GM23248 (cell line): ENCODE data around the gene CNOT1. TPM values are rescaled to one million over a fixed set of nuclear protein-coding genes. Genes with fewer than 3 reads are reported as not detected.
"Not testable (repeated sequence)": the region's sequence is repeated elsewhere in the genome, so short reads cannot be mapped to it uniquely, and the experiment has no call there.

Experiments
- DNase-seq: peaks from one replicate; pipeline ENCODE4 v3.0.0-alpha.2; 2015
- H2AFZ ChIP-seq: fragments of 200-600 bp; sonication (generic); 2 replicates; pipeline ENCODE4 v1.6.1; 2016; ENCODE audit warnings: antibody characterized with exemption
- H3F3A ChIP-seq: fragments of 200-600 bp; sonication (generic); 2 replicates; pipeline ENCODE4 v1.6.1; 2016; ENCODE audit warnings: mild to moderate bottlenecking, antibody characterized with exemption, mixed run types; ENCODE audit not compliant: insufficient read depth
- H3K27ac ChIP-seq: fragments of 200-600 bp; sonication (generic); 2 replicates; pipeline ENCODE4 v1.5.1; 2016; ENCODE audit warnings: mild to moderate bottlenecking
- H3K27me3 ChIP-seq: fragments of 200-600 bp; sonication (generic); replicated peaks from 2 replicates; pipeline ENCODE4 v1.6.1; 2016; ENCODE audit warnings: mild to moderate bottlenecking; ENCODE audit not compliant: insufficient read depth
- H3K36me3 ChIP-seq: fragments of 200-600 bp; sonication (generic); 2 replicates; pipeline ENCODE4 v1.6.1; 2016; ENCODE audit warnings: low read depth, mild to moderate bottlenecking
- H3K4me1 ChIP-seq: fragments of 200-600 bp; sonication (generic); 2 replicates; pipeline ENCODE4 v1.6.1; 2016; ENCODE audit warnings: mild to moderate bottlenecking; ENCODE audit not compliant: insufficient read depth
- H3K4me2 ChIP-seq: fragments of 200-600 bp; sonication (generic); one replicate; pipeline ENCODE4 v1.6.1; 2016; ENCODE audit warnings: mild to moderate bottlenecking; ENCODE audit not compliant: unreplicated experiment
- H3K4me3 ChIP-seq: fragments of 200-600 bp; sonication (generic); 2 replicates; pipeline ENCODE4 v1.5.1; 2016; ENCODE audit warnings: mild to moderate bottlenecking
- H3K79me2 ChIP-seq: fragments of 200-600 bp; sonication (generic); 2 replicates; pipeline ENCODE4 v1.6.1; 2016; ENCODE audit warnings: mild to moderate bottlenecking; ENCODE audit not compliant: insufficient read depth
- H3K9ac ChIP-seq: fragments of 200-600 bp; sonication (generic); 2 replicates; pipeline ENCODE4 v1.6.1; 2016; ENCODE audit warnings: mild to moderate bottlenecking
- H3K9me2 ChIP-seq: fragments of 200-600 bp; sonication (generic); 2 replicates; pipeline ENCODE4 v1.6.1; 2016; ENCODE audit warnings: mixed run types, mild to moderate bottlenecking, moderate library complexity; ENCODE audit not compliant: insufficient read depth
- H3K9me3 ChIP-seq: fragments of 200-600 bp; sonication (generic); one replicate; pipeline ENCODE4 v1.6.1; 2017; ENCODE audit warnings: low read depth
- H4K20me1 ChIP-seq: fragments of 200-600 bp; sonication (generic); 2 replicates; pipeline ENCODE4 v1.6.0; 2016; ENCODE audit not compliant: insufficient read depth
- EZH2 ChIP-seq: fragments of 200-600 bp; sonication (generic); IDR thresholded peaks from 2 replicates; pipeline ENCODE4 v1.6.1; 2018; ENCODE audit warnings: antibody characterized with exemption, mild to moderate bottlenecking; ENCODE audit not compliant: insufficient read depth, poor library complexity, severe bottlenecking
- EZH2phosphoT487 ChIP-seq: fragments of 200-600 bp; sonication (generic); IDR thresholded peaks from 2 replicates; pipeline ENCODE4 v1.6.1; 2018; ENCODE audit warnings: antibody characterized with exemption, moderate library complexity, mild to moderate bottlenecking, low read depth; ENCODE audit not compliant: insufficient read depth
- WGBS, 2 experiments: methylation state at CpG; one replicate each; pipeline ENCODE4 v1.1.6; 2015 to 2017; ENCODE audit warnings: low lambda C conversion rate in 2 of 2, low coverage in 1 of 2; ENCODE audit errors: missing lambda C conversion rate in 2 of 2; 5-methylcytosine and 5-hydroxymethylcytosine counted together
- in situ Hi-C: fragments of 300-500 bp; cut with MboI; formaldehyde crosslinking; loops from 2 replicates; pipeline ENCODE4 v1.15.0; 2020
- polyA plus RNA-seq: library from polyadenylated mRNA; unstranded; fragments of >200 nt; fragmentation: Nextera tagmentation; extraction: Ambion mirVana; gene quantifications from 2 replicates; pipeline ENCODE4 v1.2.1, GENCODE V29; 2016
- total RNA-seq: library from RNA; depleted of rRNA; stranded (reverse); fragments of >200 nt; shearing (Covaris generic); gene quantifications from 2 replicates; pipeline ENCODE4 v1.2.3, GENCODE V29; 2014

Gene CNOT1
- total and polyA plus RNA-seq, 2 experiments from 2014 or later: 35.6 to 93.1 TPM

DNA sequence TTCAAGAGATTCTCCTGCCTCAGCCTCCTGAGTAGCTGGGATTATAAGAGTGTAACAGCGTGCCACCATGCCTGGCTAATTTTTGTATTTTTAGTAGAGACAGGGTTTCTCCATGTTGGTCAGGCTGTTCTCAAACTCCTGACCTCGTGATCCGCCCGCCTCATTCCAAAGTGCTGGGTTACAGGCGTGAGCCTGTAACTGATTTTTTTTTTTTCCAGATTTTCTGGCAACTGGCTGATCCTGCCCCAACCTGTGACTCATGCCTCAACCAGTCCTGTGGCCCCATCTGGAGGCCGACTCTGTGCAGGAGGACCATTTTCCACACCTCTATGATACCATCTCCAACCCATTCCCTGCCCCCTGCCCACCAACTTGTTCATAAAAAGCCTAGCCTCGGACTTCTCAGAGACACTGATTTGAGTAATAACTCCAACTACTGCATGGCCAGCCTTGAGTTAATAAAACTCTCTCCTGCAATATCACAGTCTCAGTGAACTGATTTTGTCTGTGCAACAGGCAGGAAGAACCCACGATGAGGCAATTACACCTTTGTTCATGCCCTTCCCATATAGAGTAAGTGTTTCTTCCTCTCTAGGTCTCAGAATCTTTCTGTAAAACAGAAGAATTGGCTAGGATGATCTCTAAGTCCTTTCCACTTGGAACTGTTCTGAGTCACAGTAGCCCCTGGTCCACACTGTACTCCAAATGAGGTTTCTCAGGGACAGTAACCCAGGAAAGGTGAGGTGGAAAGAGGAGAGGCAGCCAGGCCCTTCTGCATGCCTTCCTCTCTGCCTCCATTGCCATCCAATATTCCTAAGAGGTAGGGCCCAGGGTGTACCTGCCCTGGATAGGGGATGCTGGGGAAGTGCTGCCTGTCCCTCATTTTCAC is 8.8 kb upstream of the CNOT1 start:
- in situ Hi-C loops: loop anchor here (10.0 kb wide), 1 partner anchor 114 kb away; no protein-coding TSS in a partner anchor
- TF ChIP-seq EZH2phosphoT487: no peak
- TF ChIP-seq EZH2: no peak
- Histone ChIP-seq H2AFZ (peak overlapping the region; percentile 76), H3F3A (peaks cover 11% of the 10 kb centered on the region), H3K9me2 (no peaks in the 10 kb centered on the region), H3K4me3 (no peak overlapping the region), H3K79me2 (no peaks in the 10 kb centered on the region), H3K4me1 (peaks cover 9% of the 10 kb centered on the region), H3K9me3 (no peaks in the 10 kb centered on the region), H3K36me3 (no peaks in the 10 kb centered on the region), H3K9ac (peak overlapping the region; percentile 57), H3K4me2 (peak overlapping the region; percentile 16), H3K27ac (peak overlapping the region; percentile 62), H3K27me3 (no peaks in the 10 kb centered on the region), H4K20me1 (no peaks in the 10 kb centered on the region)
- peak; percentile 96 for DNase-seq
- WGBS, 2 experiments: 17% methylated on average over 8 of the region's 8 CpGs

DNA sequence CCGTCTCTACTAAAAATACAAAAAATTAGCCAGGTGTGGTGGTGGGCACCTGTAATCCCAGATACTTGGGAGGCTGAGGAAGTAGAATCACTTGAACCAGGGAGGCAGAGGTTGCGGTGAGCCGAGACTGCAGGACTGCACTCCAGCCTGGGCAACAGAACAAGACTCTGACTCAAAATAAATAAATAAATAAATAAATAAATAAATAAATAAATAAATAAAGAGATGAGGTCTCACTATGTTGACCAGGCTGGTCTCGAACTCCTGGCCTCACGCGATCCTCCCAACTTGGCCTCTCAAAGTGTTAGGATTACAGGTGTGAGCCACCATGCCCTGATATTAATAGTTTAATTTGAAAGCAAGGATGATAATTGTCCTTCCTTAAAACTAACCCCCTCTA is 7.4 kb upstream of the CNOT1 start:
- not testable (repeated sequence) for H3K27ac ChIP-seq, H2AFZ ChIP-seq, H3K9me3 ChIP-seq, H3K9me2 ChIP-seq, H3K4me3 ChIP-seq, H4K20me1 ChIP-seq, H3K4me2 ChIP-seq, H3K79me2 ChIP-seq, H3K9ac ChIP-seq, DNase-seq, H3K36me3 ChIP-seq, H3K4me1 ChIP-seq, H3K27me3 ChIP-seq
- WGBS, 2 experiments: 96% methylated on average over 6 of the region's 6 CpGs
- H3F3A ChIP-seq: peaks cover 11% of the 10 kb centered on the region
- in situ Hi-C loops: loop anchor here (10.0 kb wide), 1 partner anchor 112 kb away; no protein-coding TSS in a partner anchor

DNA sequence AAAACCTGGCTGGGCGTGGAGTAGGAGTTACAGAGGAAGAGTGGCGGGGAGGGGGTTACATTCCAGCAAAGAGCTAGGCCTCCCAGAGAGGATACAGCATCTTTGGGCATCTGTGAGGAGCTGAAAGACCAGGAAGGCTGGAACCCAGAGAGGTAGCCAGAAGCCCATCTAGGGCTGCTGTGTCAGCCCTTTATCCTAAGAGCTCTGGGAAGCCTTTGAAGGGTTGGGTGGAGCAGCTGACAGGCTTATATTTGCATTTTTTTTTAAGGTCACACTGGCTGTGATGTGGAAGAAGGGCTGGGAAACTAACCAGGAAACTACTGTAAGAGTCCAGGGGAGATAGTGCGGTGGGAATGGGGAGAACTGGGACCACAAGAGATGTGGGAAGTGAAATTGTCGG is 6.8 kb upstream of the CNOT1 start:
- in situ Hi-C loops: loop anchor here (10.0 kb wide), 1 partner anchor 112 kb away; no protein-coding TSS in a partner anchor
- Histone ChIP-seq H3K9me2 (no peaks in the 10 kb centered on the region), H3F3A (peaks cover 11% of the 10 kb centered on the region), H3K9ac (no peak overlapping the region), H3K27me3 (no peaks in the 10 kb centered on the region), H4K20me1 (no peaks in the 10 kb centered on the region), H3K4me1 (peaks cover 9% of the 10 kb centered on the region), H3K4me3 (no peak overlapping the region), H3K79me2 (no peaks in the 10 kb centered on the region), H3K4me2 (no peak overlapping the region), H3K36me3 (no peaks in the 10 kb centered on the region), H3K27ac (no peak overlapping the region), H2AFZ (no peak overlapping the region), H3K9me3 (no peaks in the 10 kb centered on the region)
- 92 to 93% methylated on average over 4 of the region's 4 CpGs for WGBS, 2 experiments
- TF ChIP-seq EZH2 (no peak), EZH2phosphoT487 (no peak)
- no peak for DNase-seq

DNA sequence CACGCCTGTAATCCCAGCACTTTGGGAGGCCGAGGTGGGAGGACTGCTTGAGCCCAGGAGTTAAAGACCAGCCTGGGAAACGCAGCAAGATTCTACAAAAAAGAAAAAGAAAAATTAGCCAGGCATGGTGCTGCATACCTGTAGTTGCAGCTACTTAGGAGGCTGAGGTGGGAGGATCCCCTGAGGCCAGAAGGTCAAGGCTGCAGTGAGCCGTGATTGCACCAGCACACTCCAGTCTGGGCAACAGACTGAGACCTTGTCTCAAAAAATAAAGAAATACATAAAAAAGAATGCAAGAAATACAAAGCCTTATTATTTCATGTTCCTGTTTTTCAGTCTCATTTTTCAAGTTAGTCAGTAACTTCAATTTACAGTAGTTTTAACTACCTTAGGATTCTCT is 5.9 kb upstream of the CNOT1 start:
- no peak overlapping the region for H3K27ac ChIP-seq
- no peak overlapping the region for H3K4me3 ChIP-seq
- H3K9me3 ChIP-seq: no peaks in the 10 kb centered on the region
- no peaks in the 10 kb centered on the region for H3K79me2 ChIP-seq
- DNase-seq: no peak
- no peaks in the 10 kb centered on the region for H3K36me3 ChIP-seq
- no peak overlapping the region for H3K4me2 ChIP-seq
- no peaks in the 10 kb centered on the region for H4K20me1 ChIP-seq
- TF ChIP-seq EZH2phosphoT487 (no peak), EZH2 (no peak)
- no peaks in the 10 kb centered on the region for H3K27me3 ChIP-seq
- WGBS, 2 experiments: 87 to 89% methylated on average over 4 of the region's 4 CpGs
- H3K9ac ChIP-seq: no peak overlapping the region
- in situ Hi-C loops: loop anchor here (10.0 kb wide), 1 partner anchor 111 kb away; no protein-coding TSS in a partner anchor
- peaks cover 9% of the 10 kb centered on the region for H3K4me1 ChIP-seq
- no peak overlapping the region for H2AFZ ChIP-seq
- no peaks in the 10 kb centered on the region for H3K9me2 ChIP-seq
- peaks cover 11% of the 10 kb centered on the region for H3F3A ChIP-seq
